Activated CD8-positive, alpha-beta memory T cell treated with anti-CD3 and anti-CD28 coated beads for 1 hour (primary cell): ENCODE results near the gene TAPBP.
"Not testable (repeated sequence)": the region's sequence is repeated elsewhere in the genome, so short reads cannot be mapped to it uniquely, and the experiment has no call there.

Source experiments
- DNase-seq, 2 donors: peaks; one replicate each; pipeline ENCODE4 v3.0.0-alpha.2; 2020; ENCODE audit warnings: low read depth in 1 of 2; ENCODE audit errors: extremely low read depth in 1 of 2

TAPBP gene

GRCh38 chr6:33277663-33278391, 36.1 kb downstream of the TAPBP start:
- DNase-seq, result no peak

- peak in 1 of 2 donors; percentile 52 for DNase-seq
These were observed 36.8 kb downstream of the TAPBP start, which contains the start of gene B3GALT4 for GRCh38 chr6:33276864-33277662. TSS of gene B3GALT4 (plus strand) at chr6:33277123. CDS start at chr6:33277420, 297 bp downstream.

- DNase-seq, result no peak
These were observed 37.4 kb downstream of the TAPBP start for GRCh38 chr6:33276581-33276863.

GRCh38 chr6:33275795-33276580, 37.9 kb downstream of the TAPBP start:
- not testable (repeated sequence) for DNase-seq

- DNase-seq, result no peak
These were observed 39.7 kb downstream of the TAPBP start for GRCh38 chr6:33273924-33274902.

GRCh38 chr6:33273129-33273923, 40.6 kb downstream of the TAPBP start:
- no peak for DNase-seq

- no peak for DNase-seq
These were observed 41.4 kb downstream of the TAPBP start for GRCh38 chr6:33272275-33273128.

- DNase-seq, result peak; percentile 71 to 89
These were observed 42.2 kb downstream of the TAPBP start, which contains the start of the genes RPS18 and VPS52 for GRCh38 chr6:33271468-33272274. TSS of gene RPS18 (plus strand) at chr6:33272075. CDS start at chr6:33272120, 45 bp downstream. TSS of gene VPS52 (minus strand) at chr6:33271876. CDS start at chr6:33271675, 201 bp downstream.

GRCh38 chr6:33271117-33271467, 42.8 kb downstream of the TAPBP start:
- DNase-seq, result no peak

GRCh38 chr6:33264015-33264414, 49.9 kb downstream of the TAPBP start:
- DNase-seq, result no peak

- DNase-seq, result not testable (repeated sequence)
These were observed 51.4 kb downstream of the TAPBP start for GRCh38 chr6:33262490-33262889.

- DNase-seq, result no peak
These were observed 54.8 kb downstream of the TAPBP start for GRCh38 chr6:33259032-33259431.

GRCh38 chr6:33254591-33254990, 59.3 kb downstream of the TAPBP start:
- DNase-seq, result no peak

- DNase-seq, result no peak
These were observed 61.1 kb downstream of the TAPBP start for GRCh38 chr6:33252759-33253158.

GRCh38 chr6:33251395-33252012, 62.4 kb downstream of the TAPBP start:
- no peak for DNase-seq

- no peak for DNase-seq
These were observed 63.1 kb downstream of the TAPBP start for GRCh38 chr6:33250731-33251130.
